C4-2B (cell line): ENCODE measurements around the gene ZBTB1.

Experiments used
- ZFX ChIP-seq: fragments of 450-650 bp; IDR thresholded peaks from 2 replicates; pipeline ENCODE4 v1.6.1; 2017
- TF ChIP-seq, protein P1 (sequence below): fragments of 450-650 bp; conservative IDR thresholded peaks from 2 replicates; pipeline ENCODE4 v1.5.1; 2017; ENCODE audit warnings: mild to moderate bottlenecking

DNA sequence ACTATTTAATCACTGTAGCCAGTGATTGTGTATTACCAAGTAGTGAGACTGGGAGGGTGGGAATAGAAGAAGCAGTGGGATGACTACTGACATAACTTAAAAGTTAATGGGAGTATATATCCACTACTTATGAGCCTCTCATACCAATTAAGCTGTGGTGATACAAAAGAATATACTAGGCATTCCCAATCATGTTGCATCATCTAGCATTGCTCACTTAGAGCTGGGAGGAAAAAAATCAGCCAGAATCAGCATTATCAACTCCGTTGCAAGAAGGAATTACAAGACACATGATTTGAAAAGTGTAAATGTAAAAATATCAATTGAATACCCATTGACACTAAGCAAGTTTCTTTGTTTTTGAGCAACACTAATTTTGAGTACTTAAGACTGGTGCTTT, 44.4 kb downstream of the ZBTB1 start:
- TF ChIP-seq, protein P1, sequence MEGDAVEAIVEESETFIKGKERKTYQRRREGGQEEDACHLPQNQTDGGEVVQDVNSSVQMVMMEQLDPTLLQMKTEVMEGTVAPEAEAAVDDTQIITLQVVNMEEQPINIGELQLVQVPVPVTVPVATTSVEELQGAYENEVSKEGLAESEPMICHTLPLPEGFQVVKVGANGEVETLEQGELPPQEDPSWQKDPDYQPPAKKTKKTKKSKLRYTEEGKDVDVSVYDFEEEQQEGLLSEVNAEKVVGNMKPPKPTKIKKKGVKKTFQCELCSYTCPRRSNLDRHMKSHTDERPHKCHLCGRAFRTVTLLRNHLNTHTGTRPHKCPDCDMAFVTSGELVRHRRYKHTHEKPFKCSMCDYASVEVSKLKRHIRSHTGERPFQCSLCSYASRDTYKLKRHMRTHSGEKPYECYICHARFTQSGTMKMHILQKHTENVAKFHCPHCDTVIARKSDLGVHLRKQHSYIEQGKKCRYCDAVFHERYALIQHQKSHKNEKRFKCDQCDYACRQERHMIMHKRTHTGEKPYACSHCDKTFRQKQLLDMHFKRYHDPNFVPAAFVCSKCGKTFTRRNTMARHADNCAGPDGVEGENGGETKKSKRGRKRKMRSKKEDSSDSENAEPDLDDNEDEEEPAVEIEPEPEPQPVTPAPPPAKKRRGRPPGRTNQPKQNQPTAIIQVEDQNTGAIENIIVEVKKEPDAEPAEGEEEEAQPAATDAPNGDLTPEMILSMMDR = no peak
- no peak for TF ChIP-seq ZFX
